GM21423 (cell line): ENCODE measurements around the gene CTNNA2.
"Not testable (repeated sequence)": the region's sequence is repeated elsewhere in the genome, so short reads cannot be mapped to it uniquely, and the experiment has no call there.

Experiments used
- ATAC-seq: cut with Tn5 transposase; IDR thresholded peaks from one replicate; pipeline ENCODE4 v1.9.1; 2021; ENCODE audit warnings: mild to moderate bottlenecking, moderate library complexity; ENCODE audit not compliant: unreplicated experiment

CTNNA2 gene

GRCh38 chr2:80012061-80012460 is 499.2 kb downstream of the CTNNA2 start:
- no peak for ATAC-seq

- no peak for ATAC-seq
Measured at GRCh38 chr2:80014637-80015036, 501.8 kb downstream of the CTNNA2 start.

- no peak for ATAC-seq
Measured at GRCh38 chr2:80016171-80016570, 503.3 kb downstream of the CTNNA2 start.

GRCh38 chr2:80019571-80020460 is 507.0 kb downstream of the CTNNA2 start:
- no peak for ATAC-seq

GRCh38 chr2:80022018-80022417 is 509.2 kb downstream of the CTNNA2 start:
- ATAC-seq: no peak

GRCh38 chr2:80026040-80026729 is 513.3 kb downstream of the CTNNA2 start:
- no peak for ATAC-seq

- ATAC-seq: no peak
Measured at GRCh38 chr2:80028051-80028450, 515.2 kb downstream of the CTNNA2 start.

- no peak for ATAC-seq
Measured at GRCh38 chr2:80028584-80028983, 515.7 kb downstream of the CTNNA2 start.

GRCh38 chr2:80030135-80030534 is 517.3 kb downstream of the CTNNA2 start:
- ATAC-seq: no peak

GRCh38 chr2:80032684-80033083 is 519.8 kb downstream of the CTNNA2 start:
- ATAC-seq: not testable (repeated sequence)

GRCh38 chr2:80035749-80036285 is 523.0 kb downstream of the CTNNA2 start:
- no peak for ATAC-seq

- no peak for ATAC-seq
Measured at GRCh38 chr2:80037310-80037709, 524.5 kb downstream of the CTNNA2 start.

- ATAC-seq: no peak
Measured at GRCh38 chr2:80040226-80040625, 527.4 kb downstream of the CTNNA2 start.

- ATAC-seq: no peak
Measured at GRCh38 chr2:80042635-80043034, 529.8 kb downstream of the CTNNA2 start.

GRCh38 chr2:80048296-80048695 is 535.4 kb downstream of the CTNNA2 start:
- no peak for ATAC-seq

GRCh38 chr2:80050246-80050645 is 537.4 kb downstream of the CTNNA2 start:
- no peak for ATAC-seq

GRCh38 chr2:80053522-80054345 is 540.9 kb downstream of the CTNNA2 start:
- ATAC-seq: no peak

- ATAC-seq: no peak
Measured at GRCh38 chr2:80054346-80054675, 541.5 kb downstream of the CTNNA2 start.

- ATAC-seq: no peak
Measured at GRCh38 chr2:80057956-80058355, 545.1 kb downstream of the CTNNA2 start.

- no peak for ATAC-seq
Measured at GRCh38 chr2:80058562-80058961, 545.7 kb downstream of the CTNNA2 start.

- ATAC-seq: no peak
Measured at GRCh38 chr2:80059447-80059846, 546.6 kb downstream of the CTNNA2 start.
